AG04450 (cell line): Measurements from ENCODE around the gene CACNA2D3. TPM values are rescaled to one million over a fixed set of nuclear protein-coding genes. Genes with fewer than 3 reads are reported as not detected.

Experiments
- CTCF ChIA-PET: fragments of 300-600, 350-600 bp; formaldehyde crosslinking; extraction: SDS; loops from one replicate; lab custom pipeline; 2022; ENCODE audit warnings: antibody characterized with exemption, inconsistent platforms; lab: Charles Lee
- POLR2A ChIA-PET: fragments of 350-600 bp; formaldehyde crosslinking; extraction: SDS; loops from one replicate; lab custom pipeline; 2021; ENCODE audit warnings: antibody characterized with exemption, inconsistent platforms; lab: Yijun Ruan, JAX
- DNase-seq: peaks from one replicate; pipeline ENCODE4 v3.0.0-alpha.2; 2011; ENCODE audit warnings: low read depth, low spot score
- H3K27ac ChIP-seq: one replicate; pipeline ENCODE4 v1.5.1; 2012; ENCODE audit warnings: low read depth, low read length, control low read depth
- H3K27me3 ChIP-seq: one replicate; pipeline ENCODE4 v1.6.0; 2012; ENCODE audit warnings: low read length; ENCODE audit not compliant: control insufficient read depth, insufficient read depth
- H3K4me3 ChIP-seq: 2 replicates; pipeline ENCODE4 v1.5.1; 2011; ENCODE audit warnings: mild to moderate bottlenecking, low read depth, low read length, control low read depth
- H3K9me3 ChIP-seq: 2 replicates; pipeline ENCODE4 v1.5.1; 2012; ENCODE audit warnings: low read length; ENCODE audit not compliant: control insufficient read depth, insufficient read depth
- CTCF ChIP-seq: IDR thresholded peaks from 2 replicates; pipeline ENCODE4 v1.5.1; 2011; ENCODE audit warnings: low read depth, low read length, control low read depth, inconsistent platforms
- polyA plus RNA-seq: library from polyadenylated mRNA; depleted of rRNA; stranded (reverse); fragments of >200 nt; gene quantifications from 2 replicates; pipeline ENCODE4 v1.2.3, GENCODE V29; 2011

The CACNA2D3 gene
- polyA plus RNA-seq, 1 experiment = 0.32 TPM

- ChIA-PET POLR2A (no interaction called here), CTCF (interaction anchor here (0.5 kb wide), 1 partner anchor 59 kb away, joined by 5 read pairs; no protein-coding TSS in a partner anchor)
- Histone ChIP-seq H3K4me3 (no peak overlapping the region), H3K9me3 (no peaks in the 10 kb centered on the region), H3K27me3 (no peaks in the 10 kb centered on the region), H3K27ac (no peak overlapping the region)
- no peak for TF ChIP-seq CTCF
- no peak for DNase-seq
These were observed 670.8 kb downstream of the CACNA2D3 start for GRCh38 chr3:54793171-54793570.

- POLR2A ChIA-PET = no interaction called here
These were observed 674.8 kb downstream of the CACNA2D3 start for GRCh38 chr3:54797111-54797510.

GRCh38 chr3:54800478-54800877 lies 678.1 kb downstream of the CACNA2D3 start:
- CTCF ChIA-PET = interaction anchor here (0.6 kb wide), 1 partner anchor 11 kb away, joined by 5 read pairs; no protein-coding TSS in a partner anchor
- Histone ChIP-seq H3K27ac (no peak overlapping the region), H3K9me3 (no peaks in the 10 kb centered on the region), H3K27me3 (peaks cover 2% of the 10 kb centered on the region), H3K4me3 (no peak overlapping the region)
- POLR2A ChIA-PET = no interaction called here
- no peak for TF ChIP-seq CTCF
- DNase-seq = no peak

More at GRCh38 chr3:54797111-54797510, 674.8 kb downstream of the CACNA2D3 start:
- no peak for TF ChIP-seq CTCF
- Histone ChIP-seq H3K9me3 (no peaks in the 10 kb centered on the region), H3K27ac (no peak overlapping the region), H3K27me3 (peaks cover 2% of the 10 kb centered on the region), H3K4me3 (no peak overlapping the region)
- DNase-seq = no peak
- CTCF ChIA-PET = no interaction called here

- CTCF ChIA-PET = no interaction called here
- POLR2A ChIA-PET = no interaction called here
- DNase-seq = no peak
- no peak overlapping the region for H3K27ac ChIP-seq
- H3K27me3 ChIP-seq = peaks cover 2% of the 10 kb centered on the region
- no peak overlapping the region for H3K4me3 ChIP-seq
- H3K9me3 ChIP-seq = no peaks in the 10 kb centered on the region
- no peak for TF ChIP-seq CTCF
These were observed 679.6 kb downstream of the CACNA2D3 start for GRCh38 chr3:54801977-54802376.

GRCh38 chr3:54810401-54810800 lies 688.0 kb downstream of the CACNA2D3 start:
- Histone ChIP-seq H3K9me3 (no peaks in the 10 kb centered on the region), H3K27me3 (no peaks in the 10 kb centered on the region), H3K27ac (no peak overlapping the region), H3K4me3 (no peak overlapping the region)
- no peak for TF ChIP-seq CTCF
- no peak for DNase-seq
- ChIA-PET POLR2A (no interaction called here), CTCF (no interaction called here)
